ENCODE data around the gene SLC38A1.
A peak's percentile ranks its signal among the peaks of the same experiment; 100 is the strongest.

The SLC38A1 gene

DNA sequence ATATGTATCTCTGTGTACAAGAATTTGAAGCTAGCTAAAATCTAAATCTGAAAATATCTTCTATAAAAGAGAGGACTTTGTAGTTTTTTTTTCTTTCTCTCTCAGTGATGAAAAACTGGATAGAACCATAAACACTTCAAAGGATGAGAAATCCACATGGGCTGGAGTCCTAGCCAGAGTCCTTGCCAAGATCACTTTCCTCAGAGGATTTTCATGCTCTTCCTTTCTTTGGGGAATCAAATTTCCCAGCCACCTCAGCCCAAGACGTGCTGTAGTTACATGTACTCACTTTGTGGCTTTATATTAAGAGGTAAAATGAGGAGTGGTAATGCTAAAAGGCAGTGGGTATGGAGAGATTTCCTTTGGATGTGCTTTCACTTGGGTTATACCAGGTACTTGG, 110.3 kb downstream of the SLC38A1 start:
- H3K4me3 ChIP-seq (replicated peaks; ENCODE audit: low read depth, low read length), result no peak overlapping the region
- TF ChIP-seq, protein P1, sequence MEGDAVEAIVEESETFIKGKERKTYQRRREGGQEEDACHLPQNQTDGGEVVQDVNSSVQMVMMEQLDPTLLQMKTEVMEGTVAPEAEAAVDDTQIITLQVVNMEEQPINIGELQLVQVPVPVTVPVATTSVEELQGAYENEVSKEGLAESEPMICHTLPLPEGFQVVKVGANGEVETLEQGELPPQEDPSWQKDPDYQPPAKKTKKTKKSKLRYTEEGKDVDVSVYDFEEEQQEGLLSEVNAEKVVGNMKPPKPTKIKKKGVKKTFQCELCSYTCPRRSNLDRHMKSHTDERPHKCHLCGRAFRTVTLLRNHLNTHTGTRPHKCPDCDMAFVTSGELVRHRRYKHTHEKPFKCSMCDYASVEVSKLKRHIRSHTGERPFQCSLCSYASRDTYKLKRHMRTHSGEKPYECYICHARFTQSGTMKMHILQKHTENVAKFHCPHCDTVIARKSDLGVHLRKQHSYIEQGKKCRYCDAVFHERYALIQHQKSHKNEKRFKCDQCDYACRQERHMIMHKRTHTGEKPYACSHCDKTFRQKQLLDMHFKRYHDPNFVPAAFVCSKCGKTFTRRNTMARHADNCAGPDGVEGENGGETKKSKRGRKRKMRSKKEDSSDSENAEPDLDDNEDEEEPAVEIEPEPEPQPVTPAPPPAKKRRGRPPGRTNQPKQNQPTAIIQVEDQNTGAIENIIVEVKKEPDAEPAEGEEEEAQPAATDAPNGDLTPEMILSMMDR (IDR thresholded peaks at IDR 0.05; ENCODE audit: insufficient read depth, low read length, poor library complexity, severe bottlenecking), result no peak
- DNase-seq (ENCODE audit: extremely low read depth, insufficient read length), result no peak
- H3K27me3 ChIP-seq (replicated peaks; ENCODE audit: control insufficient read depth, insufficient read depth, low read length), result no peaks in the 10 kb centered on the region
- H3K36me3 ChIP-seq (ENCODE audit: control insufficient read depth, insufficient read depth, low read length), result no peaks in the 10 kb centered on the region

DNA sequence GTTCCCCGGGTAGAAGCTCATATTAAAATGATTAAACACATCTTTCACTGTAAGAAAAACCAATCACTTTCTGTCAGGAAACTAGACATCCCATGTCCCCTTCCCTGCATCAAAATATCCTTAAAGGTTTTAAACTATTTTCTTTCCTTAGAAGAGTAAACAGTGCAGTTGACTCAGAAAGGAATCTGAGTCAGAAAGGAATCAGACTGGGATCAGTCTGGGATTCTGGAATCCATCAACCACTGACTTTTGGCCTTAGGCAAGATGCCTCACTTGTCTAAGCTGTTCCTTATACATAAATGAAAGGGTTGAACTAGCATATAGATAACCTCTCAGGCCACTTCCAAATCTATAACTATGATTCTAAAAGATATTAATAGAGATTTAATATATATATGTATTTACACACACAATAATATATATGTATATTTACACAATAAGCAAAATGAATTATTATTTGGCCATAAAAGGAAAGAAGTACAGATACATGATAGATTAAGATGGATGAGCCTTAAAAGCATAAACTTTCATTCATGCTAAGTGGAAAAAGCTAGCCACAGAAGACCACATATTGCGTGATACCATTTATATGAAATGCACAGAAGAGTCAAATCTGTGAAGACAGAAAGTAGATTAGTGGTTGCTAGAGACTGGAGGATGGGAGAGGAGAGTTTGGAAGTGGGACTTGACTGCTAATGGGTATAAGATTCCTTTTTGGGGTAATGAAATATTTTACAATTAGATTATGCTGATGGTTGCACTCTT, 114.4 kb downstream of the SLC38A1 start:
- Histone ChIP-seq H3K36me3 (ENCODE audit: control insufficient read depth, insufficient read depth, low read length) (no peaks in the 10 kb centered on the region), H3K27me3 (replicated peaks; ENCODE audit: control insufficient read depth, insufficient read depth, low read length) (no peaks in the 10 kb centered on the region), H3K4me3 (replicated peaks; ENCODE audit: low read depth, low read length) (no peak overlapping the region)
- TF ChIP-seq, protein P1 (IDR thresholded peaks at IDR 0.05; ENCODE audit: insufficient read depth, low read length, poor library complexity, severe bottlenecking), result no peak
- DNase-seq (ENCODE audit: extremely low read depth, insufficient read length), result no peak

GRCh38 chr12:46153268-46153872, 115.5 kb downstream of the SLC38A1 start:
- no peaks in the 10 kb centered on the region for H3K27me3 ChIP-seq (replicated peaks; ENCODE audit: control insufficient read depth, insufficient read depth, low read length)
- no peak for DNase-seq (ENCODE audit: extremely low read depth, insufficient read length)
- TF ChIP-seq, protein P1 (IDR thresholded peaks at IDR 0.05; ENCODE audit: insufficient read depth, low read length, poor library complexity, severe bottlenecking), result peak; percentile 66
- H3K36me3 ChIP-seq (ENCODE audit: control insufficient read depth, insufficient read depth, low read length), result no peaks in the 10 kb centered on the region
- no peak overlapping the region for H3K4me3 ChIP-seq (replicated peaks; ENCODE audit: low read depth, low read length)

GRCh38 chr12:46152456-46152855, 116.4 kb downstream of the SLC38A1 start:
- no peak for DNase-seq (ENCODE audit: extremely low read depth, insufficient read length)
- no peak overlapping the region for H3K4me3 ChIP-seq (replicated peaks; ENCODE audit: low read depth, low read length)
- H3K36me3 ChIP-seq (ENCODE audit: control insufficient read depth, insufficient read depth, low read length), result no peaks in the 10 kb centered on the region
- TF ChIP-seq, protein P1 (IDR thresholded peaks at IDR 0.05; ENCODE audit: insufficient read depth, low read length, poor library complexity, severe bottlenecking), result no peak
- no peaks in the 10 kb centered on the region for H3K27me3 ChIP-seq (replicated peaks; ENCODE audit: control insufficient read depth, insufficient read depth, low read length)

DNA sequence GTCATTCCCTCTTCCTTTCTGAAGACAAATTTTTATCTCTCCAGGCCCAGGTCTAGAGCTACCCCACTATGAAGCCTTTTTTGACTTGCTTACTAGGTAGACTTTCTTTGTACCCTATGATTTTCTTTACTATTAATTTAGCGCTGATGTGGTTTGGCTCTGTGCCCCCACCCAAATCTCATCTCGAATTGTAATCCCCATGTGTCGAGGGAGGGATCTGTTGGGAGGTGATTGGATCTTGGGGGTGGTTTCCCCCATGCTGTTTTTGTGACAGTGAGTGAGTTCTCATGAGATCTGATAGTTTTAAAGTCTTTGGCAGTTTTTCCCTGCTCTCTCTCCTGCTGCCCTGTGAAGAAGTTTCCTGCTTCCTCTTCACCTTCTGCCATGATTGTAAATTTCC, 118.1 kb downstream of the SLC38A1 start:
- Histone ChIP-seq H3K4me3 (replicated peaks; ENCODE audit: low read depth, low read length) (no peak overlapping the region), H3K27me3 (replicated peaks; ENCODE audit: control insufficient read depth, insufficient read depth, low read length) (no peaks in the 10 kb centered on the region), H3K36me3 (ENCODE audit: control insufficient read depth, insufficient read depth, low read length) (no peaks in the 10 kb centered on the region)
- DNase-seq (ENCODE audit: extremely low read depth, insufficient read length), result no peak
- TF ChIP-seq, protein P1 (IDR thresholded peaks at IDR 0.05; ENCODE audit: insufficient read depth, low read length, poor library complexity, severe bottlenecking), result no peak

Measured in GM06990 (cell line).